ENCODE results near the gene EIF4E2.

EIF4E2 gene

GRCh38 chr2:232539298-232540231 lies 10.9 kb upstream of the EIF4E2 start, which contains the start of gene CHRNG:
TSS of gene CHRNG (plus strand) at chr2:232539692. CDS start at chr2:232539748, 56 bp downstream.
- no peak for DNase-seq

DNA sequence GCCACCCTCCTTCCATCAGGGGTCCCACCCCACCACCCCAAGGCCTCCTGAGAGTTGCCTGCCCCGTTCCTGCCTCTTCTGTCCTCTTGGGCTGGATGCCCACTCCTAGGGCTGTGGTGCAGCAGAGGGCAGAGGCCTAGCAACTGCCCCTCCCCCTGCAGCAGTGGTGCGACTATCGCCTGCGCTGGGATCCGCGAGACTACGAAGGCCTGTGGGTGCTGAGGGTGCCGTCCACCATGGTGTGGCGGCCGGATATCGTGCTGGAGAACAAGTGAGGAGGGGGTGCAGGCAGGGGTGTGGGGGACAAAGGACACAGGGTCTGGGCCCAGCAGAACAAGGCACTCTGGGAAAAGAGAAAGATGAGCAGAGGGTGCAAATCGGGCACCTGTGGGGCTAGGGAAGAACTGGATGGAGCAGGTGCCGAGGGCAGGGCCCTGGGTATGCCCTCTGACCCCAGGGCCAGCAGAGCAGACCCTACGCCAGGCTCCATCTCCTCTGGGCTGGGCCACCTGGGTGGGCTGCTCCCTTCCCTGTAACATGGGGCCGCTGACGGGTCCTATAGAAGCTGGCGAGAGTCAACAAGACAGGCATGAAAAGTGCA lies 9.9 kb upstream of the EIF4E2 start:
- DNase-seq, result no peak

GRCh38 chr2:232541195-232541960 lies 9.1 kb upstream of the EIF4E2 start:
- no peak for DNase-seq

DNA sequence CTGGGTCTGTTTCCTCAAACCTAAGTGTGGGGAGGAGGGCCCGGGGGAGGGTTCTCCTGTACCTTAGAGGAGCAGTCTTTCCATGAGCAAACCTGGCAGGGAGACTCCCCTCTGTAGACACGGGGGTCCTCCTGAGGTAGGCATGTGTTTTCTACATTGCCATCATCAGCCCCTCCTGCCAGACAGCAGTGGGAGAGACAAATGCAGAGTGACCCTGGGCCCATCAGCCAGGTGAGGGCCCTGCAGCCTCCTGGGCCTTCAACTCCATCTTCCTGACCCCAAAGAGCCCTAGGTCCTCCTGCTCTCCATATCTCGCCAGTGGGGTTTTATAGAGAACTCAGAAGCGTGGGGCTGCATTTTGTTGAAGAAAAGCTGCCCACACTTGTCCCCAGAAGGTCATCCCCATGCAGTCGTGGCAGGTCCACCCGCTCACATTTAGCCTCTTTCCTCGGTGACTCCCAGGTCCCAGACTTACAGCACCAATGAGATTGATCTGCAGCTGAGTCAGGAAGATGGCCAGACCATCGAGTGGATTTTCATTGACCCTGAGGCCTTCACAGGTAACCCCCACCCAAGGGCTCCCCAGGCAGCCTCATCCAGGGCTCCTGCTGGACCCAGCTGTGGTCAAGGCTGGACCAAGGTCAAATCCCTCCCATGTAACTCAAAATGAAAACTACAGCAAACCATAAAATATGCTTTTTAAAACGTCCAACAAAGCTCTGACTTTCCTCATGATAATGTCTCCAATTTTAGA lies 8.4 kb upstream of the EIF4E2 start:
- no peak for DNase-seq

GRCh38 chr2:232542715-232543467 lies 7.6 kb upstream of the EIF4E2 start:
- no peak for DNase-seq

DNA sequence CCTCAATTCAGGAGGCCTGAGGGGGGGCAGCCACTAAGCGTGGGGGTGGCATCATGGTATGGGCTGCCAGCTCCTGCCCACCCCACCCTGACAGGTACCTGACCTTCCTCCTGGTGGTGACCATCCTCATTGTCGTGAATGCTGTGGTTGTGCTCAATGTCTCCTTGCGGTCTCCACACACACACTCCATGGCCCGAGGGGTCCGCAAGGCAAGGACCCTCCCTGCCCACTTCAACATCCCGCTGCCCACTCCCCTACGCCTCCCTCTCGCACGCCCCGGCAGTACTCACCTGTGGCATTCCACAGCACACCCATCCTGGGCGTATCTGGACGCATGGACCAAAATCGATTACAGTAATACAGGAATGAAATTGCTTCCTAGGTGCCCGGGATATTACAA lies 7.0 kb upstream of the EIF4E2 start:
- DNase-seq, result no peak

DNA sequence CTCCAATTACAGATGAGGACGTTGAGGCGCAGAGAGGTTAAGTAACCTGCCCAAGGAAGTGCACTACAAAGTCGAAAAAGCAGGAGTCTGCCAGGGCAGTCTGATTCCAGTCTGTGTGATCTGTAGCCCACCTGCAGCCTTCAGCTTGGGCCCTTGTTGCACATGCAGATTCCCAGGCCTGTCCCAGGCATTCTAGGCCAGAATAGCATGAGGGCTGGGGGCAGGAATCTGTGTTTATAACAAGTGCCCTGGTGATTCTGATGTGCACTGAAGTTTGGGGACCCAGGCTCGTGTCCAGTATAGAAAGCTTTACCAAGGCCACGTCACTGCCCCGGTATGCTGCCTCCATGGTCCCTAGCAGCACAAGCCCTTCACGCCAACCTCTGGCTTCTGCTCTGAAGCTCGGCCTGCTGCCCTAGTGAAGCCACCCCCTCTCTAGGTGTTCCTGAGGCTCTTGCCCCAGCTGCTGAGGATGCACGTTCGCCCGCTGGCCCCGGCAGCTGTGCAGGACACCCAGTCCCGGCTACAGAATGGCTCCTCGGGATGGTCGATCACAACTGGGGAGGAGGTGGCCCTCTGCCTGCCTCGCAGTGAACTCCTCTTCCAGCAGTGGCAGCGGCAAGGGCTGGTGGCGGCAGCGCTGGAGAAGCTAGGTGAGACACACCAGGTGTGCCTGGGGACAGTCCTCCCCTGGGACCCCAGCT lies 6.4 kb upstream of the EIF4E2 start:
- no peak for DNase-seq

DNA sequence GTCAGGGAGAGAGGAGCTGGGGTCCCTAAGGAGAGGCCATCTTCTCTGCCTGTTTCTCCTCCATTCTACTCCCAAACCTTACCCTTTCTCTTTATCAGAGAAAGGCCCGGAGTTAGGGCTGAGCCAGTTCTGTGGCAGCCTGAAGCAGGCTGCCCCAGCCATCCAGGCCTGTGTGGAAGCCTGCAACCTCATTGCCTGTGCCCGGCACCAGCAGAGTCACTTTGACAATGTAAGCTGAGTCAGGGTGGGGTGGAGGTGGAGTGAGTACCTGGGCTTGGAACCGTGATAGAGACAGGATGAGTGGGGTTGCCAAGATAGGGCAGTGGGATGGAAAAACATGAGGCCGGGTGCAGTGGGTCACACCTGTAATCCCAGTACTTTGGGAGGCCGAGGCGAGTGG lies 5.8 kb upstream of the EIF4E2 start:
- no peak for DNase-seq

DNA sequence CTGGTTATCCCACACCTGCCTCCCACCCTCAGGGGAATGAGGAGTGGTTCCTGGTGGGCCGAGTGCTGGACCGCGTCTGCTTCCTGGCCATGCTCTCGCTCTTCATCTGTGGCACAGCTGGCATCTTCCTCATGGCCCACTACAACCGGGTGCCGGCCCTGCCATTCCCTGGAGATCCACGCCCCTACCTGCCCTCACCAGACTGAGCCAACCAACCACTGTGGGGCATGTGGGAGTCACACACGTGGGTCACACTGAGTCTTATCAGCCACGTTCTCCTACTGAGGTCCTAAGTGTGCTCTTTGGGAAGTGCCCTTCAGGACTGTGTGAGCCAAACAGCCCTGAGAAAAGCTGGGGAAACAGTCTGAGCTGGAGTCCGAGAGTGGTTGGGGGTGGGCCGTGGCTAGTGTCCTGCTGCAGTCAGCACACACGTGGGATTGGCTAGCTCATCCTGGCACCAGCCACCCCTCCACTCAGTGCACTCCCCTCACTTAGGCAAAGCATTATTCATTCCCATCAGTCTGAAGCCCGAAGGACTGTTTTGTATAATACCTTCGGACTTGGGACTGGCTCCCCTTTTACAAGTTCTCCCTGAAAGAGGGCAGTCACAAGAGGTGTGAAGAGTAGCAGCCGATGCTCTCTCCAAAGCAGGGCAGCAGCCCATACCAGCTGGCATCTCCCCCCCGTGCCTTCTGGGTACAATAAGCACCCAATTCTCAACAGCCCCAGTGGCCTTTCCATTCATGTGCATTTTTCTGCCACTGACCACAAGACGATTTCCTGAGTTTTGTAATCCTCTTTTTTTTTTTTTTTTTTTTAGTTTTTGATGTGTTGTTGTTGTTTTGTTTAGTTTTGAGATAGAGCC lies 4.7 kb upstream of the EIF4E2 start:
- no peak for DNase-seq

DNA sequence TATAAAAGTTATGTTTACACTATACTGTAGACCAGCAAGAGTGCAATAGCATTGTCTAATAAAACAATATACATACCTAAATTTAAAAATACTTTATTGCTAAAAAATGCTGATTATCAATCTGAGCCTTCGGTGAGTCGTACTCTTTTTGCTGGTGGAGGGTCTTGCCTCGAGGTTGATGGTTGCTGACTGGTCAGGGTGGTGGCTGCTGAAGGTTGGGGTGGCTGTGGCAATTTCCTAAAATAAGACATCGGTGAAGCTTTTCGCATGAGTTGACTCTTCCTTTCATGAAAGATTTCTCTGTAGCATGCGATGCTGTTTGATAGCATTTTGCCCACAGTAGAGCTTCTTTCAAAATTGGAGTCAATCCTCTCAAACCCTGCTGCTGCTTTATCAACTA lies 2.5 kb upstream of the EIF4E2 start:
- DNase-seq, result no peak

GRCh38 chr2:232549655-232550353 lies 685 bp upstream of the EIF4E2 start:
- no peak for DNase-seq

DNA sequence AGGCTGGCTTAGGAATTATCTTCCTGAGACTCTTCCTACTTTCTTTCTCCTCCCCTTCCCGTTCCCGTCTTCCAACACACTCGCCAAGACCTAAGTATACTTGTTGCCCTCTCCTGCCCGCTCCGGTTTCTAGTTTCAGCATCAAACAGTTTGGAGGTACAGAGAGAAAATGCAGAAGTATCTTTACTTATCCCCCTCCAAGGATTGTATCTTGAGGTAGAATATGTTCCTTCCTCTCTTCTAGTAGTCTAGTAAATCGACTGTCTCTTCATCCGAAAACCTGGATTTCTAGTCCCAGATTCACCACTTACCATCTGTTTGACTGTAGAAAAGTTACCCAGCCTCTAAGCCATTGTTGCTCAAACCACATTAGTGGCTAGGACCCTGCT lies 755 bp downstream of the EIF4E2 start:
- no peak for DNase-seq

GRCh38 chr2:232551776-232552175 lies 1.3 kb downstream of the EIF4E2 start:
- no peak for DNase-seq

- no peak for DNase-seq
Observed at GRCh38 chr2:232556426-232556825, 5.9 kb downstream of the EIF4E2 start.

DNA sequence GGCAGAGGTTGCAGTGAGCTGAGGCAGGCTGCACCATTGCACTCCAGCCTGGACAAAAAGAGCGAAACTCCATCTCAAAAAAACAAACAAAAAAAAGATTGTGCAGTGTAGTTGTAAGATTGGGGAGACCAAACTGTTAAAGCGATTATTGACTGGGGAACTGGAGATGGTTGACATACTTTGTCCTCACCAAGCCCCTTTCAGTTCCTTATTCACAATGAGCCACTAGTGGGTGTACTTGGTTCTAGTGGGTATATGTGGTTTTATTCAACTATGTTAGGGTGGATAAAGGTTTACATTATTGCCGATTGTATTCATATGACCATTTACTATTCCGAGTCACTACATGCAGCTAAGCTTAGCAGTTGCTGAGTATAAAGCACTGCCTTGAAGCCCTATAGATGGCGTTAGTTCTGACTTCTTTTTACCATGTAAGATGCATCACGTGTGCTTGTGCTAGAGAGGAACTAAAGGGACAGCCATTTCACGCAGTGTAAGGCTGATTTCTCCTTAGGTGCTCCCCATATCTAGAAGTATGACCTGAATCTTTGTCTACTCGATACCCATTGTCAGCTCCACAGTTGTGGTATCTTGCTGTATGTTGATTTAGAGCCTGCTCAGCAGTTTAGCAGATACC lies 12.1 kb downstream of the EIF4E2 start:
- DNase-seq, result no peak

DNA sequence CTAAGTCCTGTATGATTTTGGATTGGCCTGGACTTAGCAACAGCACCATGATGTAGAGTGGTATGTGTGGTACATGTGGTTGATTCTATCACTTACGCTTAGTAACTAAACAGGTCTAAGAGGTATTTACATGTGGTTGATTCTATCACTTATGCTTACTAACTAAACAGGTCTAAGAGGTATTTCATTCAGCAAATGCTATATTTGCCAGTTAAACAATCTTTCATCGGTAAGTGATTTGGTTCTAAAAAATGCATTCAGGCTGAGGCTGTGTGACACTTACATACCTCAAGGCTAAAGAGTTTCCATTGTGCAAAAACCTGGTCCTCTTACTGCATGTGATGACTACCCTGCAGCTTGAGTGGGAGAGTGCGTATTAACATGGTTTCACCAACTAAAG lies 13.1 kb downstream of the EIF4E2 start:
- no peak for DNase-seq

GRCh38 chr2:232567721-232568120 lies 17.2 kb downstream of the EIF4E2 start:
- no peak for DNase-seq

GRCh38 chr2:232568161-232568560 lies 17.7 kb downstream of the EIF4E2 start:
- DNase-seq, result no peak

DNA sequence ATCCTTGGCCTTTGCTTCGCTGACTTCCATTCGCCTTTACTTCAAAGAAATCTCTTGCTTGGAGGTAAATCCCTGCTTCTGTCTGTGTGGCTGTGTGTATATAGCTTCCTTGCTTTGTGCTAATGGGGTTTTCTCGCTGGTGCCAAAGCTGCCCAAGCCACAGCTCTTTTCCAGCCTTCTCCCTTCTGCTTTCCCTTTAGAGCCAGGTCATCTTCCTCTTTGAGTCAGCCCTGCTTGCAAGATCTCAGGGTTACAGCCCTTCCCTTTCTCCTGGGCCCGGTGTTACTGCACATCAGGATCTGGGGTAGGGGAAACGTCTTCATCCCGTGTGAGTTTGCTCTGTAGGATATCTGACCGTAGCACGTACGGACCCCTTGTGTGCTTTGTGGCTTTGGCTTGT lies 19.1 kb downstream of the EIF4E2 start:
- no peak for DNase-seq
